Upper lobe of left lung (tissue), 4 donors: ENCODE measurements around the gene EEIG1.

Source experiments
- POLR2A ChIP-seq, 4 donors: fragments of 450-650 bp; IDR thresholded peaks; one replicate each; pipeline ENCODE4 v1.5.1; 2016 to 2017; ENCODE audit warnings: antibody characterized with exemption in 4 of 4, mild to moderate bottlenecking in 2 of 4
- POLR2AphosphoS5 ChIP-seq, 2 donors: sonication (generic); formaldehyde crosslinking; IDR thresholded peaks; one replicate each; pipeline ENCODE4 v1.5.1; 2017; ENCODE audit warnings: antibody characterized with exemption in 2 of 2
- TF ChIP-seq, protein P1 (sequence below), 6 experiments: fragments of 450-650 bp in 4 of 6; fragments of 200-600 bp in 2 of 6; sonication (generic) in 2 of 6; IDR thresholded peaks; one replicate each; pipeline ENCODE4 v1.5.1; 2016 to 2019; ENCODE audit warnings: antibody characterized with exemption in 6 of 6

DNA sequence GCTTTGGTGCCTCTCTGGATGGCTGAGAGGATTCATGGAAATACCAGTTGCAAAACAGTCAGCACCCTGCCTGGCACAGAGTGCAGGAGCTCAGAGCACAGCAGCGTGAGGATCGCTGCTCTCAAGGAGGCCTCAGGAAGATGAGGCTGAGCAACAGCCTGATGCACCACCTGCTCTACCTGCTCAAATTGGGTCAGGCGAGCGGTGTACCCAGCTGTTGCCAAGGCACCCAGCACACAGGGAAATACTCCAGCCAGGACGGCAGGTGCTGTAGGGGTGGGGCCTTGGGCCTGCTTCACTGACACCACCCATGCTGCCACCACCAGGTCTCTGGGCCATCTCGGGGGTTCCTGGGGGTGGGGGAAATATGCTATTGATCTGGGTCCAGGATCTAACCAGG lies 4.3 kb downstream of the EEIG1 start:
- TF ChIP-seq POLR2A (IDR thresholded peaks at IDR 0.05), result no peak
- no peak for TF ChIP-seq POLR2AphosphoS5 (IDR thresholded peaks at IDR 0.05)
- TF ChIP-seq, protein P1, sequence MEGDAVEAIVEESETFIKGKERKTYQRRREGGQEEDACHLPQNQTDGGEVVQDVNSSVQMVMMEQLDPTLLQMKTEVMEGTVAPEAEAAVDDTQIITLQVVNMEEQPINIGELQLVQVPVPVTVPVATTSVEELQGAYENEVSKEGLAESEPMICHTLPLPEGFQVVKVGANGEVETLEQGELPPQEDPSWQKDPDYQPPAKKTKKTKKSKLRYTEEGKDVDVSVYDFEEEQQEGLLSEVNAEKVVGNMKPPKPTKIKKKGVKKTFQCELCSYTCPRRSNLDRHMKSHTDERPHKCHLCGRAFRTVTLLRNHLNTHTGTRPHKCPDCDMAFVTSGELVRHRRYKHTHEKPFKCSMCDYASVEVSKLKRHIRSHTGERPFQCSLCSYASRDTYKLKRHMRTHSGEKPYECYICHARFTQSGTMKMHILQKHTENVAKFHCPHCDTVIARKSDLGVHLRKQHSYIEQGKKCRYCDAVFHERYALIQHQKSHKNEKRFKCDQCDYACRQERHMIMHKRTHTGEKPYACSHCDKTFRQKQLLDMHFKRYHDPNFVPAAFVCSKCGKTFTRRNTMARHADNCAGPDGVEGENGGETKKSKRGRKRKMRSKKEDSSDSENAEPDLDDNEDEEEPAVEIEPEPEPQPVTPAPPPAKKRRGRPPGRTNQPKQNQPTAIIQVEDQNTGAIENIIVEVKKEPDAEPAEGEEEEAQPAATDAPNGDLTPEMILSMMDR (IDR thresholded peaks at IDR 0.05), result no peak
